H1 (cell line): ENCODE results near the gene DBR1. TPM values are rescaled to one million over a fixed set of nuclear protein-coding genes. Genes with fewer than 3 reads are reported as not detected.

Experiments
- CTCF ChIP-seq, 3 experiments: IDR thresholded peaks; 1 replicate in 2 of 3; 2 replicates in 1 of 3; pipeline versions ENCODE4 v1.5.1 to v1.6.1; 2011; ENCODE audit warnings: low read length in 3 of 3, mild to moderate bottlenecking in 3 of 3, inconsistent platforms in 2 of 3, low read depth in 1 of 3, moderate library complexity in 1 of 3; ENCODE audit not compliant: insufficient read depth in 1 of 3; ENCODE audit errors: control extremely low read depth in 1 of 3
- HDAC2 ChIP-seq, 2 experiments: fragments of 300-600 bp in 1 of 2; sonication (generic) in 1 of 2; IDR thresholded peaks; 2 replicates each; pipeline ENCODE4 v1.6.1; 2011 to 2012; ENCODE audit warnings: low read depth in 2 of 2, low read length in 2 of 2, mild to moderate bottlenecking in 2 of 2, moderate library complexity in 2 of 2, borderline replicate concordance in 1 of 2, inconsistent platforms in 1 of 2
- PHF8 ChIP-seq: fragments of 200-600 bp; sonication (generic); conservative IDR thresholded peaks from 2 replicates; pipeline ENCODE4 v1.7.1; 2012; ENCODE audit warnings: low read depth, mild to moderate bottlenecking, inconsistent platforms, low read length, moderate library complexity
- SAP30 ChIP-seq: fragments of 300-600 bp; sonication (generic); IDR thresholded peaks from 2 replicates; pipeline ENCODE4 v1.7.1; 2012; ENCODE audit warnings: low read length, moderate library complexity, mild to moderate bottlenecking, inconsistent platforms; ENCODE audit not compliant: insufficient read depth, insufficient replicate concordance
- polyA plus RNA-seq, 7 experiments: library from polyadenylated mRNA; depleted of rRNA in 3 of 7; stranded (reverse) in 5 of 7; unstranded in 2 of 7; fragments of >200 nt in 5 of 7; fragments of 200-250 nt in 2 of 7; gene quantifications; 1 replicate in 5 of 7; 2 replicates in 1 of 7; 4 replicates in 1 of 7; pipeline versions ENCODE4 v1.2.1 to v1.2.3, GENCODE V29; 2011 to 2013; ENCODE audit warnings: missing spikeins in 2 of 7, mixed read lengths in 2 of 7
- total RNA-seq: library from RNA; stranded (reverse); fragmentation: NEBNext Ultra II Directional; extraction: Animal tissue kit (Norgen Biotek cat#: 25700); gene quantifications from 2 replicates; pipeline ENCODE4 v1.2.1, GENCODE V29; 2021

The DBR1 gene
- total and polyA plus RNA-seq, 2 of the 8 experiments (the other 6 are each of a cell fraction or from before 2014, with no cell fraction given): 10.1 to 18.3 TPM

DNA sequence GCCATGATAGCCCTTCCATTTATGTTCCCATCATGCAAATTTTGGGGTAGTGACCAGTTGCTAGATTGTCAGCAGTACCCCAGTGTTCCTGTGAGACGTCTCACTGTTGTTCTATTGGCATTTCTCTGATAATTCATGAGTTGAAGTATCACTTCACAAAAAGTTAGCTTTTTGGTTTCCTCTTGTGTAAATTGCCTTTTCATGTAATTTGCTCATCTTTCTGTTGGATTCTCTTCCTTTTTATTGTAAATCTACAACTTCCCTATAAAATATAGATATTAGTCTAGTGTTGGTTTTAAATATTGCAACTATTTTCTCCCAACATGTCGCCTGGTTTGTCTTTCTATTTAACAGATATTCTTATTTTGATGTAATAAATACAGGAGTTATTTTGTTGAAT is 35.0 kb downstream of the DBR1 start (continued):
- TF ChIP-seq CTCF (IDR thresholded peaks at IDR 0.05; ENCODE audit: control extremely low read depth in 1 of 3, insufficient read depth in 1 of 3, low read depth in 1 of 3, low read length in 3 of 3) (no peak), PHF8 (no peak), HDAC2 (IDR thresholded peaks at IDR 0.05; ENCODE audit: borderline replicate concordance in 1 of 2, low read depth in 2 of 2, low read length in 2 of 2) (no peak), SAP30 (no peak)
